Heart left ventricle (tissue), 13 donors: Measurements from ENCODE around the gene GPX4.

ENCODE experiments used
- POLR2A ChIP-seq, 2 donors: fragments of 450-650 bp; IDR thresholded peaks; one replicate each; pipeline ENCODE4 v1.6.1; 2017; ENCODE audit warnings: antibody characterized with exemption in 2 of 2, mild to moderate bottlenecking in 2 of 2, moderate library complexity in 2 of 2
- TF ChIP-seq, protein P1 (sequence below), 12 donors: fragments of 200-600 bp; sonication (generic) in 4 of 12; IDR thresholded peaks; one replicate each; pipeline versions ENCODE4 v1.5.0 to v1.8.0; 2018 to 2022; ENCODE audit warnings: antibody characterized with exemption in 12 of 12, mild to moderate bottlenecking in 5 of 12
- donor health status: ischemic (EF 13 %, LVEDD 7.1; RV severe dilation, severe dysfunction).
- donor health status: DM: no; HTN: yes; CAD: no.
- donor health status: DM: no; HTN: no; CAD: no.
- donor health status: ischemic (EF 25% LVEDD 6.9; RV normal size, moderate dysfunction).
- donor health status: ischemic (EF 25% LVEDD 5.7; RV mildly dilated, moderate dysfunction).
- donor health status: ischemic (EF 35%, LVEDD 5.7; RV mildly dilated, moderate dysfunction).
- donor health status: nonischemic (EF 11% LVEDD 7.7; RV severe dilation, severe dysfunction).
- donor health status: DM: yes; HTN: yes; CAD: no.
- donor health status: PGD.
- donor health status: ischemic (EF 29% LVEDD 5.4; RV normal size, mild dysfunction).
- donor health status: nonischemic (EF 23%, LVEDD 6.1; RV moderate dilation, normal function).

GRCh38 chr19:1086613-1087012 is 17.2 kb upstream of the GPX4 start:
- TF ChIP-seq, protein P1, sequence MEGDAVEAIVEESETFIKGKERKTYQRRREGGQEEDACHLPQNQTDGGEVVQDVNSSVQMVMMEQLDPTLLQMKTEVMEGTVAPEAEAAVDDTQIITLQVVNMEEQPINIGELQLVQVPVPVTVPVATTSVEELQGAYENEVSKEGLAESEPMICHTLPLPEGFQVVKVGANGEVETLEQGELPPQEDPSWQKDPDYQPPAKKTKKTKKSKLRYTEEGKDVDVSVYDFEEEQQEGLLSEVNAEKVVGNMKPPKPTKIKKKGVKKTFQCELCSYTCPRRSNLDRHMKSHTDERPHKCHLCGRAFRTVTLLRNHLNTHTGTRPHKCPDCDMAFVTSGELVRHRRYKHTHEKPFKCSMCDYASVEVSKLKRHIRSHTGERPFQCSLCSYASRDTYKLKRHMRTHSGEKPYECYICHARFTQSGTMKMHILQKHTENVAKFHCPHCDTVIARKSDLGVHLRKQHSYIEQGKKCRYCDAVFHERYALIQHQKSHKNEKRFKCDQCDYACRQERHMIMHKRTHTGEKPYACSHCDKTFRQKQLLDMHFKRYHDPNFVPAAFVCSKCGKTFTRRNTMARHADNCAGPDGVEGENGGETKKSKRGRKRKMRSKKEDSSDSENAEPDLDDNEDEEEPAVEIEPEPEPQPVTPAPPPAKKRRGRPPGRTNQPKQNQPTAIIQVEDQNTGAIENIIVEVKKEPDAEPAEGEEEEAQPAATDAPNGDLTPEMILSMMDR (IDR thresholded peaks at IDR 0.05) = no peak
- no peak for TF ChIP-seq POLR2A (IDR thresholded peaks at IDR 0.05)
